HG02840 (cell line): ENCODE data around the gene ARHGEF10L.

Experiments
- ATAC-seq: cut with Tn5 transposase; IDR thresholded peaks from one replicate; pipeline ENCODE4 v1.9.1; 2021; ENCODE audit warnings: mild to moderate bottlenecking, moderate library complexity, moderate number of reproducible peaks; ENCODE audit not compliant: unreplicated experiment, low FRiP score

The ARHGEF10L gene

GRCh38 chr1:17629460-17629859, 90.0 kb downstream of the ARHGEF10L start:
- no peak for ATAC-seq

DNA sequence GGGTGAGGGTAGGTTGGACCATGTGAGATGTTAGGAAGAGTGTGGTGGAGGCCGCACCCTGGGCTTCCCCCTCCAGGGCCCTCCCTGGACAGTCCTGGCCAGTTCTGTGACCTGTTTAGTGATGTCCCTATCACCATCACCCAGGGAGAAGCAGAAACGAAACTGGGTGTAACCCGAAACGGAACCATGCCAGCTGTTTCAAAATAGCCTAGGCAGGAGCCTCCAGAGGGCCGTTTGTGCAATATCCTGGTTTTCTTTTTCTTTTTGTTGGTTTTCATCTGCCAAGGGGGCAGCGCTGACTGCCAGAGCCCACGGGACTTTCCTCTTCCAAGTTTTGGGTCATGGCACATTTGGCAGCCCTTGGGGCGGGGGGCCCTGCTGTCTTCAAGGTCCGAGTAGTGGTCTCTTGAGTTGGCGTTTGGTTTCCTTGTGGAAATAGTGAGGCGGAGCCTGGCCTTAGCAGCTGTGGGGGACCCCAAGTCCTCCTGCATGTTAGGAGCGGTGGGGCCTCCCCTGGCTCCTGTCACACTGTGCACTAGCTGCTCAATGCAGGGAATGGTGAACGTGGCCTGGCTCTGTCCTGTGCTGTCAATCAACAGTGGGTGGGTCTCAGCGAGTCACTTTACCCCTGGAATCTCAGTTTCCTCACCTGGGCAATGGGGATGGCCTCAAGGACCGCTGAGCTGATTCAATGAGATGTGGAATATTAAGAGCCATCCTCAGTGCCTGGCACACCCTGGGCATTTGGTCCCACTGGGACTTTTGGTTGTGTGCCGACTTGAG, 90.7 kb downstream of the ARHGEF10L start:
- ATAC-seq = no peak

DNA sequence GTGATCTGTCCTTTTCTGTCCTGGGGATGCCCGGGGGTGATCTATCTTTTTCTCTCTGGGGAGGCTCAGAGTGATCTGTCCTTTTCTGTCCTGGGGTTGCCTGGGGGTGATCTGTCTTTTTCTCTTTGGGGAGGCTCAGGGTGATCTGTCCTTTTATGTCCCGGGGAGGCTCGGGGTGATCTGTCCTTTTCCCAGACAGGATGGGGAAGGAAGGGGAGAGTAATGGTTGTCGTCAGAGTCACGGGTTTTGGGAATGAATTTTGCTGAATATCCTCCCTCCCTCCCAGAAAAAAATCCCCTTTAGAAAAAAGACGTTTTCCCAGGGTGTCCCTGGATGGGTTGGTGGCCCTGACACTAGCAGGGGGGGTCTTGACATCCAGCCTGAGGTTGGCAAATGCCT, 91.5 kb downstream of the ARHGEF10L start:
- no peak for ATAC-seq

DNA sequence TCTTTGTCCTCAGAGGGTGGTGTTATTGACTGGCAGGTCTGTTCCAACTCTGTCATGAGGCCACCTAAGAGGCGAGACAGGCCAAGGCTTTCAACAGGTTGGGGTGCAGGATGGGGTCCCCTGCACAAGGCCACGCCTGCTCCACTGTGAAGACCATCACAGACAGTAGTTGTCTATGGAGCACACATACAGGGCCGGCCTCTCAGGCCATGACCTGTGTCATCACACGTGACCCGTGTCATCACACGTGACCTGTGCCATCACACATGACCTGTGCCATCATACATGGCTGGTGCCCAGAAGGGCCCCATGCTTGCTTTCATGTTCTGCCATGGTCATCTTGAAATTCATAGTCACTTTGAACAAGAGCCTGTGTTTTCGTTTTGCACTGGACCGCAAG, 91.9 kb downstream of the ARHGEF10L start:
- no peak for ATAC-seq

DNA sequence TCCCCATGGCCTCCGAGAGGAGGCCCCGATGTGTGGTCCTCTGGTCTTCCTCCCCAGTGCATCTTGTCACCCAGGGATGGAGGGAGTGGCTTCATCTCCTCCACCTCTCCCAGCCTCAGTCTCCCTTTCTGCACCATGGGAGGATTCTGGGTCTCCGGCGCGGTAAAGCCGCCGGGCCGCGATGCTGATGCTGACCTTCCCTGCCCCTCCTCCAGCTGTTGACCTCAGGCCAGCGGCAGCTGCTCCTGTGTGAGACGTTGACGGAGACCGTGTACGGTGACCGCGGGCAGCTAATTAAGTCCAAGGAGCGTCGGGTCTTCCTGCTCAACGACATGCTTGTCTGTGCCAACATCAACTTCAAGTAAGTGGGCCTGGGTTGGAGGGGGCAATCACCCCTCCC, 92.6 kb downstream of the ARHGEF10L start:
- no peak for ATAC-seq

DNA sequence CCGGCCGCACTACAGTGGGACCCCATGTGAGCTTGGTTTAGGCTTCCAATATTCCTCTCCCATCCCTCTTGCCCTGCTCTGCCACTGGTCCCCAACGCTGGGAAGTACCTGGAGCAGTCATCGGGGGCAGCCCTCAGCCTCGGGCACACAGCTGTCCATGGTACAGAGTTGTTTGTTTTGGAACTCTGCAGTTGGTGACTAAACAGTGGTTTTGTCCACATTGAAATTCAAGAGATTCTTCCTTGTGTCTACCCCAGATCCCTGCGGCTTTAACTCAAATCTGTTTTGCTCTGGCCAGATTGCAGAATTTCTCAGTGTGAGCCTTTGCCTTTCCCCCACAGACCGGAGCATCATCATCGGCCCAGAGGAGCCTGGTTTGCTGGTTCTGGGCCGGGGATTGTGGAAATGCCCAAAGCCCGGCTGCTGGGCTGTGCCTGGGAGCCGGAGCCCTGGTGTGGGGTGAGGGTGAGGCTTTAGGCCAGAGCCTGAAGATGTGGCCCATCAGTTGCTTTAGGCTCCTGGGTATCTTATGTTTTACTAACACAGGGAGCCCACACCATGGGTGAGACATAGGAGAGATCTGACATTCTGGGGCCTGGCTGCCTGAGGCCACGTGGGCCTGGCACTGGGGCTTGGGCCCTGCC, 93.2 kb downstream of the ARHGEF10L start:
- no peak for ATAC-seq

GRCh38 chr1:17633654-17634053, 94.2 kb downstream of the ARHGEF10L start:
- no peak for ATAC-seq

DNA sequence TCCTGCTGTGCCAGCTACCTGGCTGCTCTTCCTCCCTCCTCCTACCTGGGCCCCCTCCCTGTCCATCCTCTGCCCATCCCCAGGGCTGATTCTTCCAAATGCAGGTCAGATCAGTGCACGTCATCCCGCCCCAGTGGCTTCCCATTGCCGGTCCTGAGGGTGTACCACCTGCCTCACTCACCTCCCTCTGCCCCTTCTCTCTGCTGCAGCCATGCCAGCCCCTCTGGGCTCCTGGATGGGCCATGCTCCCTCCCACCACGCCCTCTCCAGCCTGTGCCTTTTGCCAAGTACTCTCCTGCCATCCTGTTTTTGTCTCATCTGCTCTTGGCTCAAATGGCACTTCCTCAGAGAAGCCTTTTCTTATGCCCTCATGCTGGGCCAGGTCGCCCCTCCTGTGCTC, 95.8 kb downstream of the ARHGEF10L start:
- no peak for ATAC-seq

DNA sequence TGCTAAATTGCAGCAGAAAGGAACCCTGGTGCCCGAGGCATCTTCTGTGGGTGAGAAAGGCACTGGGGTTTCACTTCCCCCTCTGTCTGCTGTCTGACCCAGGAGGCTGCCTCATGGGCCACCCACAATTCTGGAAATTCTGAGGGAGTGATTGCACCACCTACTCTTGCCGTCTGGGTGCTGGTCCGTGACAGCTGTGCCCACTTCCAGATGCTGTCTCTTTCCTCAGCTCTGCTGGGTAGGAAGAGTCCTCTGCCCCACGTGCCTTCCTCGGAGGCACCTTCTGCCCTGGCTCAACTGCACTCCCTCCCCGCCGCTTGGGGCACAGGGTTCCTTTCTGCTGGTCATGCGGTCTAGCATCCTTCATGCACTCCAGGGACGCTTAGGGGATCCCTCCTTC, 96.3 kb downstream of the ARHGEF10L start:
- ATAC-seq = no peak

GRCh38 chr1:17636612-17637011, 97.1 kb downstream of the ARHGEF10L start:
- ATAC-seq = no peak

GRCh38 chr1:17637055-17637454, 97.6 kb downstream of the ARHGEF10L start:
- no peak for ATAC-seq

- ATAC-seq = no peak
These were observed 100.3 kb downstream of the ARHGEF10L start for GRCh38 chr1:17639703-17640340.

DNA sequence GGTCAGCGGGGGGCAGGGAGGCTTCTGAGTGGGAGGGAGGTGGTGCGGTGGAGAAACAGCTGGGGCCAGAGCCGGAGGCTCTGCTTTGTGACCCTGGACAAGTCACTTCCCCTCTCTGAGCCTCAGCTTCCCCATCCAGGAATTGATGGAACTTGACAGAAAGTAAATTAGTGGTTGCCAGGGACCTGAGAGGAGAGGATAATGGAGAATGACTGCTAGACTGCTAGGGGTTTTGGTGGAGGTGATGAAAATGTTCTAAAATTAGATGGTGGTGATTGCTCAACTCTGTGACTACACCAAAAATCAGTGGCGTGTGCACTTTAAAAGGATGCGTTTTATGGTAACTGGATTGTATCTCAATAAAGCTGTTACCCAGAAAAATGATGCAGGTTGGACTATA, 100.9 kb downstream of the ARHGEF10L start:
- ATAC-seq = no peak

DNA sequence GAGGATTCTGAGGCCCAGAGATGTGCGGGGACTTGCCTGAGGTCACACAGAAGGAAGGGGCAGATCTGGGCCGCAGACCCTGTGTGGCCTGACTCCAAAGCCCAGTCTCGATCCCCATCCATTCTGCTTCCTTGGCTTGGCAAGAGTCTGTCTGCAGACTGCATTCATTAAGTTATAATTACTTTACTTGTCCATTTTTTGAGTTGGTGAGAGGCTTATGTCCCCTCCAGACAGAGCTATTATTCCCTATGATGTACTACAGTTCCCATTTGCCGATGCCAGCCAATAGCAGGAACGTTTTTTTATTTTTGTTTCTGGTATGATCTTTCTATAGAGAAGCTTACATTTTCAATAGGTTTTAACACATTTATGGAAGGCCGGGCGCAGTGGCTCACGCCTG, 101.5 kb downstream of the ARHGEF10L start:
- no peak for ATAC-seq

- no peak for ATAC-seq
These were observed 102.7 kb downstream of the ARHGEF10L start for GRCh38 chr1:17642169-17642568.

GRCh38 chr1:17642943-17643342, 103.4 kb downstream of the ARHGEF10L start:
- no peak for ATAC-seq

GRCh38 chr1:17643861-17644703, 104.6 kb downstream of the ARHGEF10L start:
- ATAC-seq = no peak

DNA sequence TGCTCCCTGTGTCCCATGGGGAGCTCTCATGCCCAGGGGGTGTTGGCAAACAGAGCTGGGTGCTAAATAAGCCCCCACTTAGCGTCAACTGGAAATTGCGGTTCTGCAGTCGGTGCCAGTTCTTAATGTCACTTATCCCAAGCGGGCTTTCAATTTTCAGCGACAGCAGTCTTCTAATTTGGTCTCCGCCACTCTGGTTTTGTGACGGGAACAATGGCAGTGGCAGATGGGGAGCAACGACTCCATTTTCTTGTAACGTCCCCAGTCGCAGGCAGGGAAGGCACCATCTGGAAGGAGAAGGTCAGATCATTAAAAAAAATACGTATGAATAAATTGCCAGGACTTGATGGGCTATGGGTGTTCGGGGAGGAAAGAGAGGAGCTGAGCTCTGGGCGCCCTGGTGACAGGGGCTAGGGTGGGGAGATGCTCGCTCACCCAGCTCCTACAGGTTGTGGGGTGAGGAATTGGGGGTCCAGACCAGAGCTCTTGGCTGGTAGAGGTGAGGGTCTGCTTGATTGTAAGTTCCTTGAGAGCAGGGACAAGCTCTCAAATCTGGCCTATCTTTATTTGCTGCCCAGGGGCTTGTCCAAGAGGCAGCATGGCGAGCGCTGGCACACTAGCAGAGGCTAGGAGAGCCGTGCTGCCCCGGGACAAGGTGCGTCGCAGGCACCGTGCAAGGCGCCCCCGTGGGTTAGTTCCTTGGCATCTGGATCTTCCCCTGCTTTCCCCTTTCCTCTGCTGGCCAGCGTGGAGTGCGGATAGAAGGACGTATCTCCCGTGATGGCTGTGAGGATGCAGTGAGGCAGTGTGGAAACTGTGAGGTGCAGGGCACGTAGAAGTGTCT, 105.8 kb downstream of the ARHGEF10L start:
- no peak for ATAC-seq

GRCh38 chr1:17646444-17647280, 107.2 kb downstream of the ARHGEF10L start:
- ATAC-seq = no peak
